GM23338 (cell line): ENCODE measurements around the gene FUT8. TPM values are rescaled to one million over a fixed set of nuclear protein-coding genes. Genes with fewer than 3 reads are reported as not detected.

Source experiments
- ATAC-seq: fragments of 200-7000 bp; cut with Tn5 transposase; 3 replicates; pipeline ENCODE4 v1.9.1; 2020
- DNase-seq: peaks from one replicate; pipeline ENCODE4 v3.0.0-alpha.2; 2015; ENCODE audit warnings: low spot score
- H2AFZ ChIP-seq: fragments of 200-600 bp; sonication (generic); 2 replicates; pipeline ENCODE4 v1.8.0; 2016; ENCODE audit warnings: antibody characterized with exemption, mild to moderate bottlenecking, moderate library complexity
- H3F3A ChIP-seq: fragments of 200-600 bp; sonication (generic); replicated peaks from 2 replicates; pipeline ENCODE4 v1.8.0; 2017; ENCODE audit warnings: antibody characterized with exemption, mixed run types, low read depth
- H3K27ac ChIP-seq: fragments of 200-600 bp; sonication (generic); 2 replicates; pipeline ENCODE4 v1.6.1; 2016; ENCODE audit warnings: low read depth
- H3K27me3 ChIP-seq: fragments of 200-600 bp; sonication (generic); 2 replicates; pipeline ENCODE4 v1.8.0; 2016; ENCODE audit warnings: mild to moderate bottlenecking, mixed run types, moderate library complexity; ENCODE audit not compliant: insufficient read depth
- H3K36me3 ChIP-seq: fragments of 200-600 bp; sonication (generic); 2 replicates; pipeline ENCODE4 v1.8.0; 2016; ENCODE audit warnings: mild to moderate bottlenecking; ENCODE audit not compliant: insufficient read depth
- H3K4me1 ChIP-seq: fragments of 200-600 bp; sonication (generic); 2 replicates; pipeline ENCODE4 v1.8.0; 2016; ENCODE audit warnings: mild to moderate bottlenecking, moderate library complexity; ENCODE audit not compliant: insufficient read depth
- H3K4me2 ChIP-seq: fragments of 200-600 bp; sonication (generic); 2 replicates; pipeline ENCODE4 v1.7.1; 2017; ENCODE audit warnings: mixed run types
- H3K4me3 ChIP-seq: fragments of 200-600 bp; sonication (generic); 2 replicates; pipeline ENCODE4 v1.6.1; 2016; ENCODE audit warnings: mixed run types
- H3K79me2 ChIP-seq: fragments of 200-600 bp; sonication (generic); replicated peaks from 2 replicates; pipeline ENCODE4 v1.8.0; 2017; ENCODE audit warnings: mild to moderate bottlenecking; ENCODE audit not compliant: insufficient read depth
- H3K9me2 ChIP-seq: fragments of 200-600 bp; sonication (generic); 2 replicates; pipeline ENCODE4 v1.8.0; 2017; ENCODE audit not compliant: insufficient read depth
- H4K20me1 ChIP-seq: fragments of 200-600 bp; sonication (generic); replicated peaks from 2 replicates; pipeline ENCODE4 v1.8.0; 2017; ENCODE audit warnings: mild to moderate bottlenecking; ENCODE audit not compliant: insufficient read depth
- H3K27ac Mint-ChIP-seq: 2 replicates; pipeline ENCODE4 v1.8.0; 2020; ENCODE audit warnings: inconsistent platforms, mild to moderate bottlenecking, moderate library complexity, mixed read lengths
- H3K27me3 Mint-ChIP-seq: 3 replicates; pipeline ENCODE4 v1.8.0; 2022; ENCODE audit warnings: low read depth, mild to moderate bottlenecking, moderate library complexity, mixed read lengths, inconsistent platforms; ENCODE audit not compliant: insufficient read depth, poor library complexity
- H3K36me3 Mint-ChIP-seq: 3 replicates; pipeline ENCODE4 v1.8.0; 2021; ENCODE audit warnings: low read depth, mild to moderate bottlenecking, inconsistent platforms, moderate library complexity, mixed read lengths
- H3K4me1 Mint-ChIP-seq: 3 replicates; pipeline ENCODE4 v1.8.0; 2020; ENCODE audit warnings: mild to moderate bottlenecking, inconsistent platforms, mixed read lengths
- H3K4me3 Mint-ChIP-seq: 3 replicates; pipeline ENCODE4 v1.8.0; 2021; ENCODE audit warnings: moderate library complexity, mild to moderate bottlenecking, inconsistent platforms, mixed read lengths
- H3K9me3 Mint-ChIP-seq: 3 replicates; pipeline ENCODE4 v1.8.0; 2020; ENCODE audit warnings: moderate library complexity, mild to moderate bottlenecking, inconsistent platforms, mixed read lengths
- CREB1 ChIP-seq: fragments of 250-450 bp; sonication (Bioruptor Pico); IDR thresholded peaks from 2 replicates; pipeline ENCODE4 v1.5.0; 2020; ENCODE audit warnings: low read depth, mild to moderate bottlenecking, moderate library complexity
- CTCF ChIP-seq, 2 experiments: fragments of 200-600 bp in 1 of 2; sonication (generic) in 1 of 2; conservative IDR thresholded peaks; 2 replicates each; pipeline versions ENCODE4 v1.5.1 to v1.6.1; 2016 to 2017; ENCODE audit warnings: antibody characterized with exemption in 2 of 2, low read depth in 2 of 2, mild to moderate bottlenecking in 2 of 2, moderate library complexity in 1 of 2
- ETS1 ChIP-seq: IDR thresholded peaks from 2 replicates; pipeline ENCODE4 v1.6.1; 2016; ENCODE audit warnings: antibody characterized with exemption
- EZH2 ChIP-seq: fragments of 200-600 bp; sonication (generic); IDR thresholded peaks from one replicate; pipeline ENCODE4 v1.8.0; 2017; ENCODE audit warnings: antibody characterized with exemption, mild to moderate bottlenecking, low read depth; ENCODE audit not compliant: unreplicated experiment
- EZH2phosphoT487 ChIP-seq: fragments of 200-600 bp; sonication (generic); IDR thresholded peaks from one replicate; pipeline ENCODE4 v1.8.1; 2018; ENCODE audit warnings: antibody characterized with exemption; ENCODE audit not compliant: unreplicated experiment
- JUNB ChIP-seq: IDR thresholded peaks from one replicate; pipeline ENCODE4 v1.6.1; 2016; ENCODE audit warnings: antibody characterized with exemption; ENCODE audit not compliant: unreplicated experiment
- NANOG ChIP-seq: IDR thresholded peaks from 2 replicates; pipeline ENCODE4 v1.6.1; 2016; ENCODE audit warnings: antibody characterized with exemption, borderline replicate concordance
- POLR2AphosphoS5 ChIP-seq: IDR thresholded peaks from 2 replicates; pipeline ENCODE4 v1.6.1; 2016; ENCODE audit warnings: antibody characterized with exemption, low read depth
- REST ChIP-seq: IDR thresholded peaks from one replicate; pipeline ENCODE4 v1.6.1; 2018; ENCODE audit warnings: antibody characterized with exemption; ENCODE audit not compliant: unreplicated experiment
- STAT1 ChIP-seq: IDR thresholded peaks from one replicate; pipeline ENCODE4 v1.6.1; 2016; ENCODE audit warnings: antibody characterized with exemption; ENCODE audit not compliant: unreplicated experiment
- ZNF114 ChIP-seq: fragments of 250-450 bp; sonication (Bioruptor Pico); IDR thresholded peaks from 2 replicates; pipeline ENCODE4 v1.5.0; 2020; ENCODE audit warnings: mild to moderate bottlenecking, moderate library complexity
- ZNF331 ChIP-seq: fragments of 250-450 bp; sonication (Bioruptor Pico); IDR thresholded peaks from 2 replicates; pipeline ENCODE4 v1.5.0; 2020; ENCODE audit warnings: low read depth, mild to moderate bottlenecking, moderate library complexity
- polyA plus RNA-seq: library from polyadenylated mRNA; unstranded; fragments of >200 nt; fragmentation: Nextera tagmentation; extraction: Ambion mirVana; gene quantifications from 2 replicates; pipeline ENCODE4 v1.2.1, GENCODE V29; 2016
- total RNA-seq: library from RNA; depleted of rRNA; stranded (reverse); fragments of >200 nt; shearing (Covaris generic); gene quantifications from 2 replicates; pipeline ENCODE4 v1.2.3, GENCODE V29; 2014

The FUT8 gene
- total and polyA plus RNA-seq, 2 experiments from 2014 or later: 8.2 to 23.2 TPM

GRCh38 chr14:65433157-65433556, 20.6 kb downstream of the FUT8 start:
- TF ChIP-seq JUNB (no peak), ZNF114 (no peak), CREB1 (CRISPR knock-in tag) (no peak), ZNF331 (no peak), POLR2AphosphoS5 (no peak), STAT1 (no peak), REST (no peak), CTCF (conservative IDR thresholded peaks at IDR 0.05; ENCODE audit: low read depth in 2 of 2) (no peak), EZH2phosphoT487 (no peak), EZH2 (no peak)
- no peak for ATAC-seq
- H4K20me1 ChIP-seq: peaks cover 3% of the 10 kb centered on the region; the same call in 1 of the 2 replicates
- H3K36me3 ChIP-seq: no peaks in the 10 kb centered on the region; the same call in 1 of the 2 replicates
- H3K79me2 ChIP-seq: 0 out of 2 replicates have a peak, but pooled peaks cover 6% of the 10 kb centered on the region
- H3K4me3 ChIP-seq: no peak overlapping the region
- peaks cover 9% of the 10 kb centered on the region for H3K9me3 Mint-ChIP-seq
- no peak overlapping the region for H3K4me2 ChIP-seq
- no peaks in the 10 kb centered on the region for H3F3A ChIP-seq
- no peak for DNase-seq
- H3K9me2 ChIP-seq: no peaks in the 10 kb centered on the region
- peaks cover 25% of the 10 kb centered on the region for H3K4me1 ChIP-seq
- peaks cover 17% of the 10 kb centered on the region; the same call in 2 of the 3 replicates for H3K36me3 Mint-ChIP-seq
- no peak overlapping the region for H3K4me3 Mint-ChIP-seq
- no peak overlapping the region for H3K27ac Mint-ChIP-seq
- H3K27me3 ChIP-seq: no peaks in the 10 kb centered on the region
- peaks cover 36% of the 10 kb centered on the region for H3K4me1 Mint-ChIP-seq
- H3K27me3 Mint-ChIP-seq: peaks cover 3% of the 10 kb centered on the region
- H3K27ac ChIP-seq: no peak overlapping the region
- H2AFZ ChIP-seq: no peak overlapping the region

- Mint-ChIP-seq H3K27me3 (peaks cover 3% of the 10 kb centered on the region), H3K4me3 (no peak overlapping the region), H3K27ac (no peak overlapping the region), H3K36me3 (peaks cover 17% of the 10 kb centered on the region; the same call in 2 of the 3 replicates), H3K9me3 (peaks cover 9% of the 10 kb centered on the region), H3K4me1 (peaks cover 36% of the 10 kb centered on the region)
- Histone ChIP-seq H3K4me2 (0 out of 2 replicates have a peak overlapping the region, but pooled peaks have one; percentile 28), H3K27me3 (no peaks in the 10 kb centered on the region), H3K4me1 (peaks cover 25% of the 10 kb centered on the region), H2AFZ (no peak overlapping the region), H3K36me3 (no peaks in the 10 kb centered on the region; the same call in 1 of the 2 replicates), H3K9me2 (no peaks in the 10 kb centered on the region), H3K27ac (no peak overlapping the region), H4K20me1 (peaks cover 3% of the 10 kb centered on the region; the same call in 1 of the 2 replicates), H3K4me3 (no peak overlapping the region), H3F3A (no peaks in the 10 kb centered on the region), H3K79me2 (0 out of 2 replicates have a peak, but pooled peaks cover 2% of the 10 kb centered on the region)
- no peak for DNase-seq
- no peak; the same call in 2 of the 3 replicates for ATAC-seq
- TF ChIP-seq ZNF331 (no peak), EZH2phosphoT487 (no peak), ETS1 (no peak), NANOG (no peak), CREB1 (CRISPR knock-in tag) (no peak), REST (no peak), EZH2 (no peak)
These were observed 21.1 kb downstream of the FUT8 start for GRCh38 chr14:65433646-65434045.
